Measurements from ENCODE around the gene CNDP2.
"Not testable (repeated sequence)": the region's sequence is repeated elsewhere in the genome, so short reads cannot be mapped to it uniquely, and the experiment has no call there.

The CNDP2 gene

GRCh38 chr18:74519320-74520095 is 23.3 kb downstream of the CNDP2 start:
- DNase-seq = no peak

DNA sequence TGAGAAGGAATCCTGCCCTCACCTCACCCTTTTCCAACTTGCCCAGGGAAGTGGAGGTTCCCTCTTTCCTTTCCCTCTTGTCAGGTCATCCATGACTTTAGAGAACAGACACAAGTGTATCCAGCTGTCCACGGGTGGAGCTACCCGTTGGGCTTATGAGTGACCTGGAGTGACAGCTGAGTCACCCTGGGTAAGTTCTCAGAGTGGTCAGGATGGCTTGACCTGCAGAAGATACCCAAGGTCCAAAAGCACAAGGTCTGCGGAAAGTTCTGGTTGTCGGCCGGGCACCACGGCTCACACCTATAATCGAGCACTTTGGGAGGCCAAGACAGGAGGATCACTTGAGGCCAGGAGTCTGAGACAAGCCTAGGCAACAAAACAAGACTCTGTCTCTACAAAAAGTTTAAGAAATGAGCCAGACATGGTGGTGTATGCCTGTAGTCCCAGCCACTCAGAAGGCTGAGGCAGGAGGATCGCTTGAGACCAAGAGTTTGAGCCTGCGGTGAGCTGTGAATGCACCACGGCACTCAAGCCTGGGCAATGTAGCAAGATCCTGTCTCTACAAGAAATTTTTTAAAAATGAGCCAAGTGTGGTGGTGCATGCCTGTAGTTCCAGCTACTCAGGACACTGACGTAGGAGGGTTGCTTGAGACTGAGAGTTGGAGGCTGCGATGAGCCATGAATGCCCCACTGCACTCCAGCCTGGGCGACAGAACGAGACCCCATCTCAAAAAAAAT is 24.1 kb downstream of the CNDP2 start:
- no peak for DNase-seq

DNA sequence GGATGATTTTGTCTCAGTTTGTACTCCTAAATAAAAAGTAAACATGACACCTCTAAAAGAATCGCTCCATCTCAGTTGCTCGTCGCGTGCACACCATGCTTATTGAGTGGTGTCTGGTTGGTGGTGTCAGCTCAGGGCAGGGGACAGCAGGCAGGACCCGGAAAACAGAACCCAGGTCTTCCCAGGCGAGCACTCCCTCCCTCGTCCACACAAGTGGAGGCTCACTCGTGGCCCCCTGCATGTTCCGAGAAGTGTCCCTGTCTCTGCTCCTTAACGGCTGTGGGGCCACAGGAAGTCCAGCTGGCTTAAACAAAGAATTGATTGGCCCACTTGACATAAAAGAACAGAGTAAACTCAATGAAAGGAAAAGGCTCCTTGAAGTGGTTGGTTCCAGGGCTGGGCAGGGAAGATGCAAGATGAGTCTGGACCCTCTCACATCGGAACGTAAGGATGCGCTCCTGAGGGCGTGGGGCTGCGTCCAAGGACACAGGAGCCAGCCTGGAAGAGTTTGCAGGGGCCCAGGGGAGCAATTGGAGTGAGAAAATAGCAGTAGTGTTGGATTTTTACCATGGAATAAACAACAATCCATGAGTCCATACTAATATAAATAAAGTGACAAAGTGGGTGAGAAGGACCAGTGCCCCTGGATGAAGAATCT is 25.0 kb downstream of the CNDP2 start:
- DNase-seq = no peak

DNA sequence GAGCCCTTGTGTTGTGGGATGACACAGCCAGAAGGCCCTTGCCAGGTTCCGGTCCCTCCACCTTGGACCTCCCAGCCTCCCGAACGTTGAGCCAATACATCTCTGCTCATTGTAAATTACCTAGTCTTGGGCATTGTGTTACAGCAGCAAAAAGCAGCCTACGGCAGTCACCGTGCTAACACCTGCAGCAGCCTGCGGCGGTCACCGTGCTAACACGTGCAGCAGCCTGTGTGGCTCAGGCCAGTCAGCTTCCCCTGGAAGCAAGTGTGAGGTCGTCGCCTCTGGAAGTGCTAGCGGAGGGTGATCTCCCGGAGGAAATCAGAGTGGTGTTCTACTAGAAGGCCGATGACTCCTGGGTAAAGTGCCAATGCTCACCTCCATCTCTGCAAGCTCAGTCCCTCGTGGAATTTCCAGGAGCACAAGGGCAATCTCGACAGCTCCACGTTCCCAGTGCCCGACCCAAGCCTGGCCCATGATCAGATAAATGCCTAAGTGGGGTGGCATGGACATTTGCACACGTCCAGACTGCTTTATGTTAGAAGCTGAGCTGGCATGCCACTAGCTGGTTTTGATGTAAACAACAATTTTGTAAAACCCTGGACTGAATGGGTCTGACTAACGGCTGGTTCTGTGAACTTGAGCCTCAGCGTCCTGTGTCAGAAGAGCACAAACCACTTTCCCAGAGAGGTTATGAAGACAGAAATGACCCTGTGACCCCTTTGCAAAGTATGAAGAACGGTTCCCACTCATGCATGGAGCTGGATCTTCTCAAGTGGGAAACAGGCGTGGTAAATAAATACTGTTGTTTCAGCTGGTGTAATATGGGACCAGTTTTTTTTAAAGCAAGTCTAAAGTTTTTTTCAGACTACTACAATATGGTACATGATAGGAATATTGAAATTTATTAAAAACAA is 26.7 kb downstream of the CNDP2 start:
- no peak for DNase-seq

- DNase-seq = no peak
Observed at GRCh38 chr18:74524097-74524496, 27.9 kb downstream of the CNDP2 start.

DNA sequence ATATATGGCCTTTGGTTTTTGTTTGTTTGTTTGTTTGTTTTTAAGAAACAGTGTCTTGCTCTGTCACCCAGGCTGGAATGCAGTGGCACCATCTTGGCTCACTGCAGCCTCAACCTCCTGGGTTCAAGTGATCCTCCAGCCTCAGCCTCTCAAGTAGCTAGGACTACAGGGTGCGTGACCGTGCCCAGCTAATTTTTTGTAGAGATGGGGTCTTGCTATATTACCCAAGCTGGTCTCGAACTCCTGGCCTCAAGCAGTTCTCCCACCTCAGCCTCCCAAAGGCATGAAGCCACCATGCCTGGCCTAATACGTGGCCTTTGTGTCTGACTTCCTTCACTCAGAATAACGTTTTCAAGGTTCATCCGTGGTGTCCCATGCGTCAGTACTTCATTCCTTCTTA is 28.8 kb downstream of the CNDP2 start:
- DNase-seq = not testable (repeated sequence)

DNA sequence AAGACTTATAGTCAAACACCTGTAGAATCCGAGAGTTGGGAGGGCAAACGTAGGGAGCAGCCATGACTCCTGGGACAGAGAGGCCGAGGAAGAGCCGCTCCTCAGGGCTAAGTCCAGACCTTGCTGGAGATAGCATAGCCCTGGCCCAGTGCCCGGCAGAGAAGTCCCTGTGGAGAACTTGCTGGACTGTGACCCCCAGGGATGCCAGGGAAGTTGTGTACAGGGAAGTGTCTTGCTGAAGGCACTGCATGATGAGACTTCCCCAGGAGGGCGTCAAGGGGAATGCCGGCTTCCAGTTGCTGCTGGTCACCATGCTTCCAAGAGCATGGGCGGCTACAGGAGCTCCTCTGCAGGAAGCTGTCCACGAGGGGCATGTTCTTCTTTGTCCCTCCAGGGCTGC is 29.6 kb downstream of the CNDP2 start:
- no peak for DNase-seq

- no peak for DNase-seq
Observed at GRCh38 chr18:74526488-74526887, 30.3 kb downstream of the CNDP2 start.

DNA sequence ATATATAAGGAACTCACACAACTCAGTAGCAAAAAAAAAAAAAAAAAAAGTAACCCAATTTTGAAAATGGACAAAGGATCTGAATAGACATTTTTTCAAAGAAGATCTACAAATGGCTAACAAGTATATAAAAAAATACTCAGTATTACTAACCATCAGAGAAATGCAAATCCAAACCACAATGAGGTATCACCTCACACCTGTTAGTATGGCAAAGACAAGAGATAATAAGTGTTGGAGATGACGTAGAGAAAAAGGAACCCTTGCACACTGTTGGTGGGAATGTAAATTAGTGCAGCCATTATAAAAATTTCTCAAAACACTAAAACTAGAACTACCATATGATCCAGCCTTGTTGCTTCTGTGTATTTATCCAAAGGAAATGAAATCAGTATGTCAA is 32.3 kb downstream of the CNDP2 start:
- DNase-seq = no peak

GRCh38 chr18:74528913-74529312 is 32.8 kb downstream of the CNDP2 start:
- no peak for DNase-seq

DNA sequence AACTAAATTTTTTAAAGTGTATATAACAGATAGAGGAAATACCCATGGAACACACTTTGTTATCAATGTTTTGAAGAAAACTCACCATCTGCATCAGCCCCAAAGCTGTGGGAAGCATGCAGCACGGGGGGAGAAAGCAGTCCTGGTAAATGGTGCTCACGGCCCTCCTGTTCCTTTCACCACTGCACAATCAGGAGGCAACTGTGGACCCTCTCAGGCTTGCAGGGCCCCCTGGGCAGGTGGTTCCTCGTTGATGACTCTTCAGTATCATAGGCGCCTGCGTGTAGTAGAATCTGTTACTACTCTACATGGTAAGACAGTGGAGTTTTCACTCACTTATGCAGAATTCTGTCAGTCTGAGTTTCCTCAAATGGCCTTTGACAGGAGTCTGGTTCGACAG is 33.2 kb downstream of the CNDP2 start:
- DNase-seq = no peak

- DNase-seq = no peak
Observed at GRCh38 chr18:74529811-74530583, 33.8 kb downstream of the CNDP2 start.

- DNase-seq = no peak
Observed at GRCh38 chr18:74530584-74530862, 34.4 kb downstream of the CNDP2 start.

- DNase-seq = no peak
Observed at GRCh38 chr18:74531043-74531442, 34.9 kb downstream of the CNDP2 start.

GRCh38 chr18:74532511-74533025 is 36.4 kb downstream of the CNDP2 start:
- DNase-seq = no peak

GRCh38 chr18:74533666-74534065 is 37.5 kb downstream of the CNDP2 start:
- DNase-seq = no peak

DNA sequence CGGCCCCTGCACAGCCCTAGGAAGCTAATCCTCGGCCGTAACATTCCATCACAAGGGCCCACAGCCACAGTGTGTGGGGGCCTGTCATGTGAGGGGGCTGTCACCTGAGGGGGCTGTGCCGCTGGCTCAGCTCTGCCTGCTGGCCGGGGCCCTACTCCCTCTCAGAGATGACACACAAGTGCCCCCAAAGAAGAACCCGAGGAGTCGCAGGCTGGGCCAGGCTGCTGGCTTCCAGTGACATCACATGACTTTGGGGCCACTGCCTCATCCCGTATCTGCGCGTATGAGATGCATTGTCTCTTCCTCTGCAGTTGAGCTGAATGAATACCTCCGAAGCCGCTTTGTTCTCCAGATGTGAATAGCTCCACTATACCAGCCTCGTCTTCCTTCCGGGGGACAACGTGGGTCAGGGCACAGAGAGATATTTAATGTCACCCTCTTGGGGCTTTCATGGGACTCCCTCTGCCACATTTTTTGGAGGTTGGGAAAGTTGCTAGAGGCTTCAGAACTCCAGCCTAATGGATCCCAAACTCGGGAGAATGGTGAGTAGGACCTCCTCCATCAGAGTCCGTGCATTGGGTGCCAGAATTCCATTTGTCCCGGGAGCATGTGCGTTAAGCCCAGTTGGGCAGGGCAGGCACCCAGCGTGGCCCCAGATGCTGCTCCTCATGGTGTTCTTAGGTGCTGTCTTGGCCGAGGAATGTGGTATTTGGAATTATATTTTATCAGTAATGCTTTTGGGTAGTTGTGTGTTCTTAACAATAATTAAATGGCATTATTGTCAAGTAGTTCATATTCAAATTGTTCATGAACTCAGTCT is 38.2 kb downstream of the CNDP2 start, which contains the start of gene CNDP1:
CNDP1 (plus strand) TSS at position 351 of the 820 bp plus-strand sequence; CDS start at position 519, 168 bp downstream.
- DNase-seq = no peak

DNA sequence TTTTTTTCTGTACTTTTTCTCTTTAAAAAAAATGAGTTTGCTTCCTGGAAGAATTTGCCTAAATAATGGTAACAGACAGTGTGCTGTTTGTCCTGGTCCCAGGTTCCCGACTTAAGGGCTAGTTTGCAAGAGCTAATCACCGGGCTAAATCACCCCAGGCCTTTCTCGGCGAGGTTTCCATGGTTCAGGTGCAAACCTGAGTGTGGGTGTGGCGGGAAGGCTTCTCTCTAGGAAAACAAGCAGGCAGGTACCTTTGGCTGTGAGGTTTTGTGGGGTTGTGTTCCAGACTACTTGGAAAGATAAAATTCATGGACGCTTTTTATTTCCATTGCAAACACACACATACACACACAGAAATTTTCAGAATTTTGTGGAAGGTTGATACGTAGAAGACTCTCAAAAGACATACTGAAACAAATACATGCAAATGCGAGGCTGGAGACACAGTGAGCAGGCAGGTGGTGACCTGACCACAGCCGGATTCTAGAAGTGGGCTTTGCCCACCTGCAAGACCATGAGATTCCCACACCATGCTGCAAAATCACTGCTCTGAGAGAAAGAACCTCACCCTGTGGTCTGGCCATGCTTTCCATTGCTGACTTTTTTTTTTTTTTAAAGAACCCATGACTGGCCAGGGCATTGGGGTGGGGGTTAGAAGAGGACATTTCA is 39.0 kb downstream of the CNDP2 start:
- DNase-seq = no peak

GRCh38 chr18:74539289-74539688 is 43.1 kb downstream of the CNDP2 start:
- DNase-seq = no peak

GRCh38 chr18:74540652-74541421 is 44.7 kb downstream of the CNDP2 start:
- DNase-seq = no peak
